C4-2B (cell line): ENCODE data around the gene PITPNC1.

Experiments
- H3K27ac ChIP-seq: fragments of 450-650 bp; 2 replicates; pipeline ENCODE4 v1.5.1; 2017
- CTCF ChIP-seq: fragments of 450-650 bp; conservative IDR thresholded peaks from 2 replicates; pipeline ENCODE4 v1.5.1; 2017; ENCODE audit warnings: mild to moderate bottlenecking
- ZFX ChIP-seq: fragments of 450-650 bp; IDR thresholded peaks from 2 replicates; pipeline ENCODE4 v1.6.1; 2017

PITPNC1 gene

GRCh38 chr17:67459985-67460384, 82.9 kb downstream of the PITPNC1 start:
- TF ChIP-seq ZFX = no peak
- no peak for TF ChIP-seq CTCF
- H3K27ac ChIP-seq = no peak overlapping the region

GRCh38 chr17:67461228-67461780, 84.2 kb downstream of the PITPNC1 start:
- TF ChIP-seq ZFX = no peak
- TF ChIP-seq CTCF = no peak
- H3K27ac ChIP-seq = no peak overlapping the region

- H3K27ac ChIP-seq = no peak overlapping the region
Measured at GRCh38 chr17:67461876-67462275, 84.8 kb downstream of the PITPNC1 start.

GRCh38 chr17:67466251-67466796, 89.2 kb downstream of the PITPNC1 start:
- H3K27ac ChIP-seq = no peak overlapping the region
- TF ChIP-seq ZFX (no peak), CTCF (no peak)

More at GRCh38 chr17:67461876-67462275, 84.8 kb downstream of the PITPNC1 start:
- TF ChIP-seq CTCF = no peak
- TF ChIP-seq ZFX = no peak

- TF ChIP-seq CTCF (no peak), ZFX (no peak)
- no peak overlapping the region for H3K27ac ChIP-seq
Measured at GRCh38 chr17:67467500-67468455, 90.7 kb downstream of the PITPNC1 start.

GRCh38 chr17:67469208-67469980, 92.3 kb downstream of the PITPNC1 start:
- H3K27ac ChIP-seq = no peak overlapping the region
- TF ChIP-seq CTCF (no peak), ZFX (no peak)
